Adipocyte (in vitro differentiated cells): ENCODE data around the gene BAX.
A peak's percentile ranks its signal among the peaks of the same experiment; 100 is the strongest.
"Not testable (repeated sequence)": the region's sequence is repeated elsewhere in the genome, so short reads cannot be mapped to it uniquely, and the experiment has no call there.

ENCODE experiments used
- DNase-seq: peaks from one replicate; pipeline ENCODE4 v3.0.0-alpha.2; 2015; ENCODE audit warnings: low read depth
- H3K27me3 ChIP-seq: replicated peaks from 2 replicates; pipeline ENCODE4 v1.7.0; 2013; ENCODE audit warnings: mild to moderate bottlenecking, low read length, moderate library complexity; ENCODE audit not compliant: control insufficient read depth, insufficient read depth
- H3K36me3 ChIP-seq: 2 replicates; pipeline ENCODE4 v1.7.0; 2013; ENCODE audit warnings: low read length, mild to moderate bottlenecking, moderate library complexity; ENCODE audit not compliant: control insufficient read depth, insufficient read depth, severe bottlenecking
- H3K4me1 ChIP-seq: 2 replicates; pipeline ENCODE4 v1.7.0; 2013; ENCODE audit warnings: mild to moderate bottlenecking, low read length, moderate library complexity; ENCODE audit not compliant: control insufficient read depth, insufficient read depth
- H3K4me3 ChIP-seq: 2 replicates; pipeline ENCODE4 v1.7.0; 2013; ENCODE audit warnings: mild to moderate bottlenecking, low read length, moderate library complexity
- H3K9ac ChIP-seq: 2 replicates; pipeline ENCODE4 v1.7.0; 2013; ENCODE audit warnings: mild to moderate bottlenecking, low read length, moderate library complexity
- H3K9me3 ChIP-seq: 2 replicates; pipeline ENCODE4 v1.7.0; 2013; ENCODE audit warnings: mild to moderate bottlenecking, low read length, moderate library complexity; ENCODE audit not compliant: control insufficient read depth

BAX gene

DNA sequence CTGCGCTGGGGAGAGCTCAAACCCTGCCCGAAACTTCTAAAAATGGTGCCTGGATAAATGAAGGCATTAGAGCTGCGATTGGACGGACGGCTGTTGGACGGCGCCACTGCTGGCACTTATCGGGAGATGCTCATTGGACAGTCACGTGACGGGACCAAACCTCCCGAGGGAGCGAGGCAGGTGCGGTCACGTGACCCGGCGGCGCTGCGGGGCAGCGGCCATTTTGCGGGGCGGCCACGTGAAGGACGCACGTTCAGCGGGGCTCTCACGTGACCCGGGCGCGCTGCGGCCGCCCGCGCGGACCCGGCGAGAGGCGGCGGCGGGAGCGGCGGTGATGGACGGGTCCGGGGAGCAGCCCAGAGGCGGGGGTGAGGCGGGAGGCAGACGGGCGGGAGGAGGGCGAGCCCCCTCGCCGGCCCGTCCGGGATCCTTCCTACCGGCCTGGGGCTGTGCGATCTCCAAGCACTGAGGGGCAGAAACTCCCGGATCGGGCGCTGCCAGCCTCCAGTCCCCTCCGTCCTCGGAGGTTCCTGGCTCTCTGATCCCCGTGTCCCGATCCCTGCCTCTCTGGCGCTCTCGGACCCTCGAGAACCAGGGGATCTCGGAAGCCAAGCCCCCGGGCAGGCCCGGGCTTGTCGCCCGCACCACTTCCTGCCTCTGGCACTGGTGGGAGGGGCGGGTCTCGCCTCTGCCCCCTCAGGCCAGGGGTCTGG lies at the start of gene BAX:
TSS of gene BAX (plus strand) at position 281 of the 713 bp plus-strand sequence. CDS start at position 335, 54 bp downstream.
- peak; percentile 97 for DNase-seq
- peaks cover 5% of the 10 kb centered on the region for H3K36me3 ChIP-seq
- H3K4me1 ChIP-seq, result peaks cover 17% of the 10 kb centered on the region
- H3K4me3 ChIP-seq, result peak within 1 kb of the TSS; percentile 98
- H3K9ac ChIP-seq, result peak within 1 kb of the TSS; percentile 100
- H3K27me3 ChIP-seq, result no peaks in the 10 kb centered on the region
- no peaks in the 10 kb centered on the region for H3K9me3 ChIP-seq

DNA sequence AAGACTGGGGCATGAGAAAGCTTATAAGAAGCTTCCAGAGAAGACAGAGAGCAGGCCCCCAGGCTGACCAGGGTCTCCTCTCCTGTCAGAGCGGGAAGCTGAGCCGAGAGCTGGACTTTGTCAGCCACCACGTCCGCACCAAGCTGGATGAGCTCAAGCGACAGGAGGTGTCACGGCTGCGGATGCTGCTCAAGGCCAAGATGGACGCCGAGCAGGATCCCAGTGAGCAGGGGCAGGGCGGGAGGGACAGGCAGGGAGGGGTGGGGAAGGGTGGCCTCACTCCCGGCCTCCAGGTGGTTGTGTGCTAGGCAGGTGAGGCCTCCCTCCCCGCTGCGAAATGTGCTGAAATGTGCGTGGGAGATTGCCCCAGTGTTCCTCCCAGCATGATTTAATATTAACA lies 49.0 kb upstream of the BAX start:
- Histone ChIP-seq H3K9me3 (no peaks in the 10 kb centered on the region), H3K4me3 (no peak overlapping the region), H3K27me3 (no peaks in the 10 kb centered on the region), H3K4me1 (peaks cover 13% of the 10 kb centered on the region), H3K9ac (no peak overlapping the region), H3K36me3 (peaks cover 56% of the 10 kb centered on the region)
- DNase-seq, result no peak

DNA sequence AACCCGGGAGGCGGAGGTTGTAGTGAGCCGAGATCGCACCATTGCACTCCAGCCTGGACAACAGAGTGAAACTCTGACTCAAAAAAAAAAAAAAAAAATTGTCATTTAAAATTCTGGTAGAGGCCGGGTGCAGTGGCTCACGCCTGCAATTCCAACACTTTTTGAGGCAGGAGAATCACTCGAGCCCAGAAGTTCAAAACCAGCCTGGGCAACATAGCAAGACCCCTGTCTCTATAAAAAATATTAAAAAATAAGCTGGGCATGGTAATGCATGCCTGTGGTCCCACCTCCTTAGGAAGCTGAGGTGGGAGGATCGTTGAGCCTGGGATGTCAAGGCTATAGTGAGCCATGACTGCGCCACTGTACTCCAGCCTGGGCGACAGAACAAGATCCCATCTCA lies 48.4 kb upstream of the BAX start:
- no peak for DNase-seq
- no peaks in the 10 kb centered on the region for H3K27me3 ChIP-seq
- H3K9me3 ChIP-seq, result no peaks in the 10 kb centered on the region
- H3K36me3 ChIP-seq, result peaks cover 62% of the 10 kb centered on the region
- peaks cover 8% of the 10 kb centered on the region for H3K4me1 ChIP-seq
- no peak overlapping the region for H3K4me3 ChIP-seq
- no peak overlapping the region for H3K9ac ChIP-seq

DNA sequence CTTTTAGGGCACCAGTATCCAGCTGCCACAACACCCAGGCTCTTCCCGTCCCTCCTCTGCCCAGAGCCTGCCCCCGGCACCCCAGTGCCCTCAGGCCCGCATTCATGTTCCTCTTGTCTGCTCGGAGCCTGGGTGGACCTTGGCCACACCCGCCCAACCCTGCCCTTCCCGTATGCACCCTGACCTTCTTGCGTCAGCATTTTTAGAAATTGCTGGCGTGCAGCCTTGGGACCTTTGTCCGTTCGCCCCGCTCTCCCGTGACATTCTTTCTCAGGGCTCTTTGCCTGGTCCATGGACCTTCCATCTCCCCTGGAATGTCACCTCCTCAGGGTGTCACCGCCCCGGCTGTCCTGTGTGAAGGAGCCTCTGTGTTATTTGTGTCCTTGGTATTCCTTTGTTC lies 47.0 kb upstream of the BAX start:
- Histone ChIP-seq H3K9ac (no peak overlapping the region), H3K9me3 (no peaks in the 10 kb centered on the region), H3K36me3 (peaks cover 71% of the 10 kb centered on the region), H3K4me1 (no peaks in the 10 kb centered on the region), H3K4me3 (no peak overlapping the region), H3K27me3 (no peaks in the 10 kb centered on the region)
- DNase-seq, result no peak

DNA sequence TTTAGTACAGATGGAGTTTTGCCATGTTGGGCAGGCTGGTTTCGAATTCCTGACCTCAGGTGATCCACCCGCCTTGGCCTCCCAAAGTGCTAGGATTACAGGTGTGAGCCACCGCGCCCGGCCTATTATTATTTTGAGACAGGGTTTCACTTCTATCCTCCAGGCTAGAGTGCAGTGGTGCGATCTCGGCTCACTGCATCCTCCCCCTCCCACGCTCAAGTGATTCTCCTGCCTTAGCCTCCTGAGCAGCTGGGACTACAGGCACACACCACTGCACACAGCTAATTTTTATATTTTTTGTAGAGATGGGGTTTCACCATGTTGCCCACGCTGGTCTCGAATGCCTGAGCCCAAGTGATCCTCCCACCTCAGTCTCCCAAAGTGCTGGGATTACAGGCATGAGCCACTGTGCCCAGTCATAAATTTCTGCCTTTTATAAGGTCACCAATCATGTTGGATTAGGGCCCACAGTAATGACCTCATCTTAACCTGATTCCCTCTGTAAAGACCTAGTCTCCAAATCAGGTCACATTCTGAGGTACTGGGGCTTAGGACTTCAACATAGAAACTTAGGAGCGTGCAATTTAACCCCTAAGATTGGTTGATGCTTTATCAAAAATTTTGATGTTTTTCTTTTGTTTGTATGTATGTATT lies 45.1 kb upstream of the BAX start:
- H3K4me1 ChIP-seq, H3K27me3 ChIP-seq, H3K9ac ChIP-seq, H3K4me3 ChIP-seq, DNase-seq, H3K9me3 ChIP-seq: not testable (repeated sequence)
- H3K36me3 ChIP-seq, result peaks cover 83% of the 10 kb centered on the region

DNA sequence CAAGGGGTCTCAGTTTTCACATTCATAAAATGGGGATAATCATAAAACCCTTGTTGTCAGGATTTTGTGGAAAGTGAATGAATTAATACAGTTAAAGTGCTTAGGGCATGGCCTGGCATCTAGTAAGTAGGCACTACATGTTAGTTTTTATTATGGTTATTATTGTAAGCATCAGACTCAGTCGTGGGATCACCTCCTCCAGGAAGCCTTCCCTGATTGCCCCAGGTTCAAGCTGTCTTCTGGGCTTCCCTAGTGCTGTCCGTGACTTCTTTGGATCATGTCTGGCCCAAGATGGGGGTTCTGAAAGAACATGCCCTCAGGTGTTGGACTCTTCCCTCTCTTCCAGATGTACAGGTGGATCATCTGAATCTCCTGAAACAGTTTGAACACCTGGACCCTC lies 43.9 kb upstream of the BAX start:
- Histone ChIP-seq H3K4me3 (no peak overlapping the region), H3K9ac (no peak overlapping the region), H3K27me3 (no peaks in the 10 kb centered on the region), H3K4me1 (peaks cover 4% of the 10 kb centered on the region), H3K9me3 (no peaks in the 10 kb centered on the region), H3K36me3 (peaks cover 81% of the 10 kb centered on the region)
- DNase-seq, result no peak

DNA sequence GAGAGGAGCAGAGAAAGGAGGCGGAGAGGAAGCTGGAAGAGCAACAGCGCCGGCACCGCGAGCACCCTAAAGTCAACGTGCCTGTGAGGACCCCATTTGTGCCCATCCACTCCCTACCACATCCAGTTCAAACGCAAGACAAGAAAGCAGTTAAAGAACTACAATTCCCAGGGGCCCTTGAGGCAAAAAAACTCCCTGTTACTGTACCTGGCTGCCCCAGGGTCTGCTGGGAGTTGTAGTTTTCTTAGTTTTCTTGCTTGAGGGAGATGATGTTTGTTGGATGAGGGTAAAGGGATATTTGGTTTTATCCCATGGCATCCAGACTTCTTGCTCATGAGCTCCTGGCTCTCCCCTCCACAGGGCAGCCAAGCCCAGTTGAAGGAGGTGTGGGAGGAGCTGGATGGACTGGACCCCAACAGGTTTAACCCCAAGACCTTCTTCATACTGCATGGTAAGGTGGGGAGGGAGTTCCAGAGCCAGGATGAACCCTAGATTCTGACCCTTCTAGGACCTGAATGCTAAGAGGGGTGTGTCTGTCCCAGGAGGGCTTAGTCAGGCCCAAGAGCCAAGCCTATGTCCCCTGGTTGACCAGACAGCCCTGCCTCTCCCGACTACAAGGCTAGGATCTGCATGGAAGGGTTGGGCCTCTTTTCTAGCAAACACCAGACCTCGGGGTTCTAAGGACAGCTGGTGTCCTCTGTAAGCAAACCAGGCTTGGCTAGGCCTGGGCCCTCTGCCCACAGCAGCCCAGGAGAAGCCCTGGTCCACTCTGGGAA lies 41.4 kb upstream of the BAX start:
- H3K36me3 ChIP-seq, result peaks cover 79% of the 10 kb centered on the region
- no peak for DNase-seq
- no peak overlapping the region for H3K9ac ChIP-seq

DNA sequence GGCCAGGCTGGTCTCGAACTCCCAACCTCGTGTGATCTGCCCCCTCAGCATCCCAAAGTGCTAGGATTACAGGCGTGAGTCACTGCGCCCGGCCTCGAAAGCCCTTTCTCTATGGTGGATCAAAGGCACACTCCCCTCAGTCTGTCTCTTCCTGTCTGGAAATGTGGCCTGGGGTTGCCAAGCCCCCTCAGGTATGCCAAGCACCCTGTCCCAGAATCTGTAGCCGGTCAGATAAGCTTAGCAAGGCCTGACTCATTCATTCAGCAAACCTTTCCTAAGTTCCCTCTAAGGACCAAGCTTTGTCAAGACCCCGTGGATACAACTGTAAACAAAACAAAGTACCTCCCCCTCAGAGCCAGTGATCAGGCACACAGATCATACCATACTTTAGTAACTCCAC lies 40.5 kb upstream of the BAX start:
- Histone ChIP-seq H3K4me1 (peaks cover 4% of the 10 kb centered on the region), H3K27me3 (no peaks in the 10 kb centered on the region), H3K9ac (no peak overlapping the region), H3K4me3 (no peak overlapping the region), H3K36me3 (peaks cover 81% of the 10 kb centered on the region), H3K9me3 (no peaks in the 10 kb centered on the region)
- DNase-seq, result no peak

More for the DNA sequence above, 41.4 kb upstream of the BAX start:
- Histone ChIP-seq H3K4me3 (no peak overlapping the region), H3K27me3 (no peaks in the 10 kb centered on the region), H3K9me3 (no peaks in the 10 kb centered on the region), H3K4me1 (peaks cover 4% of the 10 kb centered on the region)

DNA sequence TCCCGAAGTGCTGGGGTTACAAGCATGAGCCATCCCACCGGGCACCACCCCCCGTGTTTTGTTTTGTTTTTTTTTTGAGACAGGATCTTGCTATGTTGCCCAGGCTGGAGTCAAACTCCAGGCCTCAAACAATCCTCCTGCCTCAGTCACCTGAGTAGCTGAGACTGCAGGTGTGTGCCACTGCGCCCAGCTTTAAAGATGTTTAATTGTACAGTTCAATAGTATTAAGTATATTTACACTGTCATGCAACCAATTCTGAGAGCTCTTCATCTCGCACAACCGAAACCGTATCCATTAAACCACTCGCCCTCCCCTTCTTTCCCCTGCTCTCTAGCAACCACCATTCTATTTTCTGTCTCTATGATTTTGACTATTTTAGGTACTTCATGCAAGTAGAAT lies 38.9 kb upstream of the BAX start:
- Histone ChIP-seq H3K4me1 (peaks cover 4% of the 10 kb centered on the region), H3K9ac (no peak overlapping the region), H3K36me3 (peaks cover 79% of the 10 kb centered on the region), H3K9me3 (no peaks in the 10 kb centered on the region), H3K27me3 (no peaks in the 10 kb centered on the region), H3K4me3 (no peak overlapping the region)
- no peak for DNase-seq

DNA sequence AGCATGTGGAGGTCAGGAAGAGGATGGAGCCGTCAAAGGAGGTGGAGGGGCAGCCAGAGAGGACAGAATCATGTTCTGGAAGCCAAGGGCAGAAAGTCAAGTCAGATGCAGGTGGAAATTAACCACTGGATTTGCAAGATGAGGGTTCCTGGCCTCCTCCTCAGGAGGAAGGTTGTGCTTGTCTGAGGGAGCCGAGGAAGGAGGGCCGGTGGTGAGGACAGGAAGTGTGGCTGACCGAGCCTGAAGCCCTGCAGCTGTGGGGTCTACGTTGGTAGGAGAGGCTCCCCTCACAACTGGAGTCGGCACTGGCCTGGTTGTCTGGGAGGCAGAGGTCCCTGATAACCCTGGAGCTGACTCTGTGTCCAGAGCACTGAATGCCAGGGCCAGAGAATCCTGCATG lies 36.6 kb upstream of the BAX start:
- H3K36me3 ChIP-seq, result peaks cover 71% of the 10 kb centered on the region
- H3K27me3 ChIP-seq, result no peaks in the 10 kb centered on the region
- peaks cover 4% of the 10 kb centered on the region for H3K4me1 ChIP-seq
- no peak for DNase-seq
- H3K9me3 ChIP-seq, result no peaks in the 10 kb centered on the region
- no peak overlapping the region for H3K9ac ChIP-seq
- H3K4me3 ChIP-seq, result no peak overlapping the region

DNA sequence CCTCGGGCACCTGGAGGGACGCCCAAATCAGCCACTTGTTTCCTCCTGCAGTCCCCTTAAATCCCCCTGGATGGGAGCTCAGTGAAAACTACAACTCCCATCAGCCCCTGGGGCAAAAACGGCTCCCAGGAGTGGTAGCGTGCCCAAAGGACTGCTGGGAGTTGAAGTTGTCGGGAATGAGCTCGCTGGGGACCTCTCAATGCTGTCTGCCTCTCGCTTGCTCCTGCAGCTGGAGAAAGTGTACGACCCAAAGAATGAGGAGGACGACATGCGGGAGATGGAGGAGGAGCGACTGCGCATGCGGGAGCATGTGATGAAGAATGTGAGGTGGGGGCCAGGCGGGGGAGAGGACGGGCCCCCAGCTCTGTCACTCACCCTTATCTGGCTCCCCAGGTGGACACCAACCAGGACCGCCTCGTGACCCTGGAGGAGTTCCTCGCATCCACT lies 35.9 kb upstream of the BAX start:
- Histone ChIP-seq H3K9ac (no peak overlapping the region), H3K4me1 (no peaks in the 10 kb centered on the region), H3K9me3 (no peaks in the 10 kb centered on the region), H3K36me3 (peaks cover 63% of the 10 kb centered on the region), H3K27me3 (no peaks in the 10 kb centered on the region), H3K4me3 (no peak overlapping the region)
- DNase-seq, result no peak
